Spleen (tissue), 7 donors: ENCODE data around the gene APOC3.

Experiments used
- POLR2AphosphoS5 ChIP-seq, 3 donors: sonication (generic); formaldehyde crosslinking; IDR thresholded peaks; one replicate each; pipeline ENCODE4 v1.5.1; 2017; ENCODE audit warnings: antibody characterized with exemption in 3 of 3
- TF ChIP-seq, protein P1 (sequence below), 11 experiments: fragments of 200-600 bp in 7 of 11; fragments of 450-650 bp in 4 of 11; sonication (generic) in 4 of 11; IDR thresholded peaks in 8 of 11; conservative IDR thresholded peaks in 3 of 11; 1 replicate in 7 of 11; 2 replicates in 4 of 11; pipeline versions ENCODE4 v1.4.0 to v1.8.0; 2016 to 2021; ENCODE audit warnings: antibody characterized with exemption in 11 of 11, inconsistent platforms in 4 of 11, mild to moderate bottlenecking in 1 of 11
- donor health status: DM: no; HTN: no; CAD: no; lungs with moderate emphysema.
- donor health status: DM: no; HTN: no; CAD: no.
- donor health status: DM: no; HTN: no; CAD: no.

DNA sequence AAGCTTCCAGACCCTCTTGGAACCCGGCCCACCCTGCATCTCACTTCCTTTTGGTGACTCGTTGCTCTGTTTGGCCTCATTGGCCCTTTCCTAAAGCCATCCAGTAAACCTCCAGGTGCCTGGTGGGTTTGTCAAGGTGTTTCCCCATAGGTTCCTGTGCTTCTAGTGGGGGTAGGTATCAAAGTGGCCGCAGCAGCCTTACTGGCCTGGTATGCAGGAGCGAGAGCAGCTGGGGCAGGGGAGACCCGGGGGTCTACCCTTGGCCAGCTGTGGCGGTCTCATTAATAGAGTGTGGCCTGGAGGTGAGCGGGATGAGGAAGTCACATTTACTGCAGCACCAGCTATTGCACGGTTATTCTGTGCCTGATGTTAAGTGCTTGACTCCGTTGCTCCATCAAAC is 10.7 kb upstream of the APOC3 start:
- TF ChIP-seq, protein P1, sequence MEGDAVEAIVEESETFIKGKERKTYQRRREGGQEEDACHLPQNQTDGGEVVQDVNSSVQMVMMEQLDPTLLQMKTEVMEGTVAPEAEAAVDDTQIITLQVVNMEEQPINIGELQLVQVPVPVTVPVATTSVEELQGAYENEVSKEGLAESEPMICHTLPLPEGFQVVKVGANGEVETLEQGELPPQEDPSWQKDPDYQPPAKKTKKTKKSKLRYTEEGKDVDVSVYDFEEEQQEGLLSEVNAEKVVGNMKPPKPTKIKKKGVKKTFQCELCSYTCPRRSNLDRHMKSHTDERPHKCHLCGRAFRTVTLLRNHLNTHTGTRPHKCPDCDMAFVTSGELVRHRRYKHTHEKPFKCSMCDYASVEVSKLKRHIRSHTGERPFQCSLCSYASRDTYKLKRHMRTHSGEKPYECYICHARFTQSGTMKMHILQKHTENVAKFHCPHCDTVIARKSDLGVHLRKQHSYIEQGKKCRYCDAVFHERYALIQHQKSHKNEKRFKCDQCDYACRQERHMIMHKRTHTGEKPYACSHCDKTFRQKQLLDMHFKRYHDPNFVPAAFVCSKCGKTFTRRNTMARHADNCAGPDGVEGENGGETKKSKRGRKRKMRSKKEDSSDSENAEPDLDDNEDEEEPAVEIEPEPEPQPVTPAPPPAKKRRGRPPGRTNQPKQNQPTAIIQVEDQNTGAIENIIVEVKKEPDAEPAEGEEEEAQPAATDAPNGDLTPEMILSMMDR (IDR thresholded peaks at IDR 0.05 in 8 of 11, conservative IDR thresholded peaks at IDR 0.05 in 3 of 11): no peak
- no peak for TF ChIP-seq POLR2AphosphoS5 (IDR thresholded peaks at IDR 0.05)
